Measurements from ENCODE around the gene SLC35B1. TPM values are rescaled to one million over a fixed set of nuclear protein-coding genes. Genes with fewer than 3 reads are reported as not detected.

SLC35B1 gene
- polyA plus RNA-seq, 3 donors from 2014 or later: 40.5 to 69.0 (median 53.3) TPM

DNA sequence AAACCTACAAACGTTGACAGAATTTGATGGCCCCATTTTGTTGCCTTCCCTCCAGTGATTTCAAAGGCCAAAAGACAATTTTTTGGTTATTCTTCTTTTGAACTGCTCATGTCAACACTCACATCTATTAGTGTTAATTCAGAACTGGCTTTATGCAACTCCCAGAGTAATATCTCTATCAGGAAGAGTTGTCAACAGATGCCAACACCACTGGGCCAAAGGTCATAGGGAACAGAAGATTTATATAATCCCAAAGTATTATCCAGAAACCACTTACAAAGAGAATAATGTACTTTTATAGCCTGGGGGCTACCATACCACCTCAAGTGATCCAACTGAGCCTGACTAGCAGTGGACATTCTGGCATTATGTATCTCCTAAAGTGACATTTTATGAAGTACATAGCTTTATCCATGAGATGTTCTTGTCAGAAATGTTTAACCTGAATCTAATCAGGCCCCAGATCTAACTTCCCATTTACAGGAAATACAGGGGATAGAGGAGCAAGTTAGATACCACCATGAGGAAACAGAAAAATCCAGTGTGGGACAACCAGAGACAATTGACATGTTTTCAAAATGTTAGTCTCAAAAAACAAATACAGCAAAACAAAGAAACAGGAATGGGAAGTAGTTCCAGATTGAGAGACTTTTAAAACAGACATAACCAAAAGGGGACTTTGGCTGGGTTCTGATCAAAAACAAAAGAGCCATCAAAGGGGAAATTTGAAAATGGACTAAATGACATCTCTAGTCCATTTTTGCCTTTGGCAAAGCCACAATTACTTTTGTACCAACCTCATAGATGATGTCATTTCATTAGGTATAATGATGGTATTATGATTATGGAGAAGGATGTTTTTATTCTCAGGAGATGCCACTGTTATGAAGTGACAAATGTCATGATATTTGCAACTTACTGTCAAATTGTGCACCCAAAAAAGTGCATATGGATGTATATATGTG is 37.7 kb upstream of the SLC35B1 start:
- peaks cover 0 to 3% (median 1%) of the 10 kb centered on the region in 3 donors for H3K27me3 Mint-ChIP-seq (ENCODE audit: low read depth in 3 of 3)
- H3K36me3 Mint-ChIP-seq: peaks cover 0 to 4% (median 0%) of the 10 kb centered on the region in 3 donors
- H3K4me1 Mint-ChIP-seq: peaks cover 96% of the 10 kb centered on the region in 2 donors
- no peaks in the 10 kb centered on the region for H3K9me3 Mint-ChIP-seq
- H3K27ac Mint-ChIP-seq: peak overlapping the region; percentile 91 to 99 (median 96)
- DNase-seq: no peak
- peak overlapping the region; percentile 72 to 82 (median 76) for H3K4me3 Mint-ChIP-seq

DNA sequence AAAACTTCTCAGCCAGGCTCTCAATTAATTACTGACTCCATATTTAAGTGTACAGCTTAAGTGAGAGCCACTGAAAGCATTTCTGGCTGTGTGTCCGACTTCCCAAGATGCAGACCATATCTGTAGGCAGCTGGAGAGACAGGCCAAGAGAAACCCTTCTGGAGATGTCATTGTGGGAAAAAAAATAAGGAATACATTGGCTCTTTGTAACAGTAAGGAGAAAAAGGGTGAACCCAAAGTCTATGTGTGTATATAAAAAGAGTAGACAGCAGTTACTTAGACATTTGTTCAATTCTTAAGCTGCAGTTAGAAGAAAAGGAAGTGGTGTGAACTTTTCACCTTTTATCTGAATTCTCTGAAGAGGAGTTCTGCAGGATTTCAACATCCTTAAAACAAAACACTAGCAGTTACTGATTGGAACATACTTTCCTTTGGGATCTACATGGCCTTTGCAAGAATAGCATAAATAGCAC is 34.4 kb upstream of the SLC35B1 start:
- peaks cover 6 to 16% (median 11%) of the 10 kb centered on the region in 3 donors for H3K27me3 Mint-ChIP-seq (ENCODE audit: low read depth in 3 of 3)
- no peaks in the 10 kb centered on the region for H3K9me3 Mint-ChIP-seq
- H3K36me3 Mint-ChIP-seq: peaks cover 4 to 9% (median 4%) of the 10 kb centered on the region in 3 donors
- peak overlapping the region; percentile 90 to 100 (median 96) for H3K4me3 Mint-ChIP-seq
- peak overlapping the region; percentile 96 to 100 (median 100) for H3K27ac Mint-ChIP-seq
- DNase-seq: peak in 2 of 3 donors; percentile 24
- peaks cover 96% of the 10 kb centered on the region in 2 donors for H3K4me1 Mint-ChIP-seq

DNA sequence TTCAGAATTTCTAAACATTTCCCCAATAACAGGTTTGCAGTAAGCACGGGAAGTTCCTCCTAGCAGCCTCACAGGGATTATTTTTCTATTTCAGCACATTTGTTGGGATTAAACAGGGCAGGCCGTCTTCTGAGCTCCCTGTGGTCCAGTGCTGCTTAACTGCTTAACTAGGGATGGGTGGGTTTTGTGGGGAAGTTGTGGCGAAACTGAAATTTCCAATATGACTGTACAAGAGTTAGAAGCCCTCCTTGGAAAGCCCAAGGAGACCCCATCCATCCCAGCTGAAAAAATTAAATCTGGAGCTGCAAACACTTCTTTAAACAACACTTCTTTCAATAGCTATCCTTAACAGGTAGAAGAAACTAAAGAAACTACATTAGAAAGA is 33.9 kb upstream of the SLC35B1 start:
- Mint-ChIP-seq H3K27ac (peak overlapping the region; percentile 96 to 100 (median 100)), H3K36me3 (peaks cover 4 to 9% (median 4%) of the 10 kb centered on the region in 3 donors), H3K4me1 (peaks cover 96% of the 10 kb centered on the region in 2 donors), H3K27me3 (ENCODE audit: low read depth in 3 of 3) (peaks cover 6 to 16% (median 10%) of the 10 kb centered on the region in 3 donors), H3K9me3 (no peaks in the 10 kb centered on the region), H3K4me3 (peak overlapping the region; percentile 90 to 100 (median 96))
- no peak for DNase-seq

DNA sequence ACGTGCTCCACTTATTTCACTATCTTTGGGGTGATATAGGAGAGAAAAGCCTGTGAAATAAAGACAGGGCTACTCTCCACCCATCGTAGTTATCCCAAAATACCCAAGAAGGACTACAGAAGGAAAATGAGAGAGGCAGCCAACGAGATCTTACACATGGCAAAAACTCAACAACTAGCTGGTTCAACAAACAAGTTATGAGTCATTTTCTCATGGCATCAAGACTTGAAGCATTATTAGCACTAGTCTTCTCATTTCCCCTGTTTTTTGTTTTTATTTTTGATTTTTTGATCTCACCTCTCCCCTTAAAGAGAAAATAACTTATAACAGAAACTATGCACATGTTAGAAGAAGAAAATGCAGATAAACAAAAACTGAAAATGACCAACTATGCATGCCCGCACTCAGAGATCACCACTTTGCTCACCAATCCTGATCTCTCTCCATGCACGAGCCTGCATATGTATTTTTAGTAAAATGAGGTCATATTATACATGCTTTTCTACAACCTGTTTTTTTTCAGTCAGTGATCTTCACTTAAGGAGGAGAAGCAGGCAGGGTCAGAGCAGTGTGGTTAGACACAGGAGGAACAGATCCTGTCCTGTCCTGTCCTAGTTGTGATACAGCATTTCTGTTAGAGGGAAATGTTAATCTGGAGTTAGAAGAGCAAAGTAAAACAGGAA is 33.4 kb upstream of the SLC35B1 start:
- no peaks in the 10 kb centered on the region for H3K9me3 Mint-ChIP-seq
- peaks cover 6 to 16% (median 8%) of the 10 kb centered on the region in 3 donors for H3K27me3 Mint-ChIP-seq (ENCODE audit: low read depth in 3 of 3)
- peaks cover 4 to 11% (median 4%) of the 10 kb centered on the region in 3 donors for H3K36me3 Mint-ChIP-seq

DNA sequence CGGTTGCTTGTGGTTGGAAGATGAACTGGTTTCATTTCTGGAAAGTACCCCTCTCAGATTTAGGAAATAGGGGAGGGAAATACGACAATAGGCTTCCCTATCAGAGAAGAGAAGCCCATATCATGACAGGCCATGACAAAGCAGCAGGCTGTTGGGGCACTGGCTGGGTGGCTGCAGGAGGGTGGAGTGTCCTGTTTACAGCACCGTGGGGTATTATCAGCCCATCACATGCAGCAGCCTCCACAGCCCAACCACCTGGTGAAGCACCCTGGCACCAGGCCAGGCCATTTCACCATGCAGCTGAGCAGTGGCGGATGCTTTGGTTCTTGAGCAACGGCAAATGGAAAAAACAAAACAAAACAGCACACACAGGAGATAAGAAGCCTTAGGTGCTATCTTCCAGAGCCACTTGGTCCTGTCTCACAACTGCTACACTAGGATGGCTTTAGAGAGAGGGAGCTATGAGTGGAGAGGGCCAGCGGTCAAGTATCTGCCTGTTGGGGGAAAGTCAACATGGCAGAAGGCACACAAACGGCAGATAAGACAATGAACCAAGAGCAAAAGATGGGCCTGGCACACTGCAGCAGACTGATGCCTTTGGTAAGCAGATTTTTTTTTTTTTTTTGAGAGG is 32.0 kb upstream of the SLC35B1 start:
- Mint-ChIP-seq H3K27me3 (ENCODE audit: low read depth in 3 of 3) (peaks cover 6 to 16% (median 8%) of the 10 kb centered on the region in 3 donors), H3K36me3 (peaks cover 4 to 11% (median 5%) of the 10 kb centered on the region in 3 donors), H3K27ac (peak overlapping the region; percentile 96 to 100 (median 100)), H3K4me1 (peaks cover 94 to 96% of the 10 kb centered on the region in 2 donors), H3K9me3 (no peaks in the 10 kb centered on the region), H3K4me3 (peak overlapping the region; percentile 90 to 100 (median 96))
- peak; percentile 97 to 98 (median 98) for DNase-seq

More for the DNA sequence above, 33.4 kb upstream of the SLC35B1 start:
- peak overlapping the region; percentile 90 to 100 (median 96) for H3K4me3 Mint-ChIP-seq
- H3K27ac Mint-ChIP-seq: peak overlapping the region; percentile 96 to 100 (median 100)
- peaks cover 96% of the 10 kb centered on the region in 2 donors for H3K4me1 Mint-ChIP-seq
- DNase-seq: peak; percentile 19 to 26 (median 22)

DNA sequence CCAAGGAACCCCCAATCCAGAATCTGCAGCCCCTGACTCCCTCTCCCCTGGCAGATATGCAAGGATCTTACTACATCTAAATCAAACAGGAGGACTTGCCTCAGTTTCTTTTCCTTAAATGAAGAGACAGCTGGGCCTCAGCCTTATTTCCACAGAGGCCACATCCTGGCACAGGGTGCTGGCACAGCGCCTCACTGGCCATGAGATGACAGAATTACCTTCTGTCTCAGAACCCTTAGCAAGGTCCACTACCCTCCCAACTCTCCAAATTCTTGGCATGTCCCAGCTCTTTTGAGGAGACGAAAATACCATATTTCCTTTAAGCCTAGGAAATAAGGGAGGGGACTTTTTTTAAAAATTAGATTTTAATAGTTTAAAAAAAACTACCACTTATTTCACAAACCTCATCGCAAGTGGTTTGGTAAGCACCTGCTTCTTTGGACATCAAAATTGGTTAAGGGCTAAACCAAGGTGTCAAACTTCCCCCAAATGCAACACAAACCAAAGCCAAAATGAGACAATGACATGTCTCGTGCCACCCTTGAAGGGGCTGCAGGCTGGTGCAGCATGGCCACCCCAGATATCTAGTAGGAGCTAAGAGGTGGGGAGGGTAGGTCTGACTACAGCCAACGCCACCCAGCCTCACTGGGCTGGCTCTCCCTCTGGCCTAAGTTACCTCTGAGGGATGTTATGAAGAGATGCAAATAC is 30.8 kb upstream of the SLC35B1 start:
- Mint-ChIP-seq H3K27me3 (ENCODE audit: low read depth in 3 of 3) (peaks cover 6 to 16% (median 8%) of the 10 kb centered on the region in 3 donors), H3K27ac (peak overlapping the region; percentile 96 to 100 (median 100)), H3K4me3 (peak overlapping the region; percentile 90 to 100 (median 96)), H3K4me1 (peaks cover 88 to 90% of the 10 kb centered on the region in 2 donors), H3K36me3 (peaks cover 4 to 11% (median 7%) of the 10 kb centered on the region in 3 donors), H3K9me3 (no peaks in the 10 kb centered on the region)
- peak; percentile 67 to 68 (median 68) for DNase-seq

DNA sequence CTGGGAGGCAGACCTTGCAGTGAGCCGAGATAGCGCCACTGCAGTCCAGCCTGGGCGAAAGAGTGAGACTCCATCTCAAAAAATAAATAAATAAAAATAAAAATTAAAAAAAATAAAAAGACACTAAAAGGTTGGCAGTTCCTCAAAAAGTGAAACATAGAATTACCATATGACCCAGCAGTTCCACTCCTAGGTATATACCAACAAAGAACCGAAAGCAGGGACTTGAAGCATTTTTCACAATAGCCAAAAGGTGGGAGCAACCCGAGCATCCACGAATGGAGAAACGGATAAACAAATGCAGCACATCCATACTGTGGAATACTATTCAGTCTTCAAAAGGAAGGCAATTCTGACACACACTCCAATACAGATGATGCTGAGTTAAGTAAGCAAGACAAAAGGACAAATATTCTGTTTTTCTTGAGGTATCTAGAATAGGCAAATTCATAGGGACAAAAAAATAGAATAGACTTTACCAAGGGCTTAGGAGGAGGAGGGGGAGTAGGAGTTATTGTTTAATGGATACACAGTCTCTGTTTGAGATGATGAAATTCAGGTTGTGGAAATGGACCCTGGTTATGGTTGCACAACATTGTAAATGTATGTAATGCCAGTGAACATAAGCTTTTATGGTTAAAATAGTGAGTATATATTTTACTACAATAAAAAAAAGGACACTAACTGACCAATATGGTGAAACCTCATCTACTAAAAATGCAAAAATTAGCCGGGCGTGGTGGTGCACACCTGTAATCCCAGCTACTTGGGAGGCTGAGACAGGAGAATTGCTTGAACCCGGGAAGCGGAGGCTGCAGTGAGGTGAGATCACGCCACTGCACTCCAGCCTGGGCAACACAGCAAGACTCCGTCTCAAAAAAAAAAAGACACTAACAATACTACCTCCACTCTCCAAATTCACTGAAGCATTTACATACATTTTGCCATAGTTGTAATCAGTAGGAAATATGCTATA is 27.0 kb upstream of the SLC35B1 start:
- H3K27me3 Mint-ChIP-seq (ENCODE audit: low read depth in 3 of 3): peaks cover 5 to 11% (median 5%) of the 10 kb centered on the region in 3 donors
- peaks cover 10 to 25% (median 15%) of the 10 kb centered on the region in 3 donors for H3K36me3 Mint-ChIP-seq
- peaks cover 79 to 92% of the 10 kb centered on the region in 2 donors for H3K4me1 Mint-ChIP-seq
- no peaks in the 10 kb centered on the region for H3K9me3 Mint-ChIP-seq
- H3K27ac Mint-ChIP-seq: peak overlapping the region; percentile 87 to 100 (median 98)
- H3K4me3 Mint-ChIP-seq: no peak overlapping the region
- DNase-seq: no peak

DNA sequence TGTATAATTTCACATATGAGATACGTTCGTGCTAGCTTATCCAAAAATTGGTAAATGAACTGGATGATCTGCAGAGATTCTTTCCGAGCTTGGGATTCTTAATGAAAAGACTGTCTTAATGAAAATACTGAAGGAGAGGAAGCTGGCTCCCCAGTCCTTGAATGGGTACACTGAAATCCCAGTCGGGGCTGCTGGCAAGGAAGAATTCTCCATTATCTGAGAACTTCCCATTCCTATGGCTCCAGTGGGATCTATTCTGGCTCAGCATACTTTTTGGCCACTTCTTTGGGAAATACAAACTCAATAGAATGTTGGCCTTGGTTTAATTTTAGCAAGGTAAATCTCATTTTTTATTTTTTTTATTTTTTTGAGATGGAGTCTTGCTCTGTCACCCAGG is 23.7 kb upstream of the SLC35B1 start:
- no peak overlapping the region for H3K4me3 Mint-ChIP-seq
- no peak for DNase-seq
- H3K9me3 Mint-ChIP-seq: no peaks in the 10 kb centered on the region
- H3K27me3 Mint-ChIP-seq (ENCODE audit: low read depth in 3 of 3): peaks cover 0 to 1% (median 1%) of the 10 kb centered on the region in 3 donors
- peaks cover 10 to 33% (median 22%) of the 10 kb centered on the region in 3 donors for H3K36me3 Mint-ChIP-seq
- peaks cover 70 to 90% of the 10 kb centered on the region in 2 donors for H3K4me1 Mint-ChIP-seq
- peak overlapping the region; percentile 9 to 93 (median 84) for H3K27ac Mint-ChIP-seq

DNA sequence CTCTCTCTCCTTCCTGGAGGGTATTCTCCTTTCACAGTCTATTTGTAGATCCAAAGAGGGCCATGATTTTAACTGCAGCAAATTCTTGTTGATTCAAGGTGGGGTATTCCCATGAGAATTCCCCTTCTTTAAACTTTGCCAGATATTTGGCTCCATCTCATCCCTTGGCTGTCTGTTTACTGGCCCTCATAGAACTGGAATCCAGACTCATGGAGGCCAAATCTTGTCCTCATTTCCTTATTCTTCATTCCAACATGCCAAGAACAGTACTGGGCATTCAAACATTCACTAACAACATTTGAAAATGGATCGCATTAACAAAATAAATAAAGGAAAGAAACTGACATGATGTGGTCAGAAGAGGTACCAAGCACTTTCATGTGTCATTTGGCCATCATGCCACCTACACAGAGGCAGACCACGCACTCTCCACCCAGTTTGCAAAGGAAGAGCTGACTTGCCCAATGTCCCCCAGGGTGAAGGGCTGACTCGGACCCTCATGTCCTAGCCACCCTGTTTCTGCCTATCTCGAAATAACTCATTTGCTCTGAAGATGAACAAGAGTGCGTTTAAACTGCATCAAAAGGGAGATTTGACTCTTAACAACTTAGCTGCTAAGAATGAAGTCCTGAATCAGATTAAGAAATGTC is 23.1 kb upstream of the SLC35B1 start:
- Mint-ChIP-seq H3K9me3 (no peaks in the 10 kb centered on the region), H3K27ac (peak overlapping the region; percentile 9 to 93 (median 86)), H3K36me3 (peaks cover 12 to 33% (median 22%) of the 10 kb centered on the region in 3 donors), H3K27me3 (ENCODE audit: low read depth in 3 of 3) (peaks cover 0 to 1% (median 1%) of the 10 kb centered on the region in 3 donors), H3K4me1 (peaks cover 66 to 85% of the 10 kb centered on the region in 2 donors), H3K4me3 (peak overlapping the region in 1 of 5 donors; percentile 35)
- DNase-seq: no peak

DNA sequence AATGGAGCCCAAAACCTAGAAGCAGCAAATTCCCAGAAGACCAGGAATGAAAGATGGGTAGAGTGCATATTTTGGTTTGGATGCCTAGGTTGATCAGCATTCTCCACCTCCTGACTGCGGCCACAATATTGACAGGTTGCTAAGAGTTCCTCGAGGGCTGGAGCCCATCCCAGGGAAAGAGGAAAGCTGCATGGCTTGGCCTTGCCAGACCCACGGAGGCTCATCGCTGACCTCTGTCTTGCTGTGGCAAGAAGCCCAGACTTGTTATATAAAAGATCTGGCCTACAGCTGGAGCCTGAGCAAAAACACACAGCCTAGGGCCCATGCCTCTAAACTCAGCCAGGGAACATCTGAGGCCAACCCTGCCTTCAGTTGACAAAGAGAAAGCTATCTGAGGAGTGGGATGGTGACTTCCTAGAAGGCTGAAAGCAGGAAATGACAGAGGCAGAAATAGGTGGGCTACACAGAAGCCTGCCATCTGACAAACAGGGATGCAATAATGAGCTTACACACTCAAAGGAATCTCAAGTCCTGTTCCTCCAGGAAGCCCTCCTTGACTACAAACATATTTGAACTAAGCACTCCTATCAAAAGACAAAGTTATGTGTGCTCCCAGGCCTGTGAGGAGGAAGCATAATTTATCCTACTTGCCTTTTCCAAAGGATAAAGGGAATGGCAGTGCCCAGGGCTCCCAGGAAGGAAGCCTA is 22.5 kb upstream of the SLC35B1 start:
- no peak for DNase-seq

DNA sequence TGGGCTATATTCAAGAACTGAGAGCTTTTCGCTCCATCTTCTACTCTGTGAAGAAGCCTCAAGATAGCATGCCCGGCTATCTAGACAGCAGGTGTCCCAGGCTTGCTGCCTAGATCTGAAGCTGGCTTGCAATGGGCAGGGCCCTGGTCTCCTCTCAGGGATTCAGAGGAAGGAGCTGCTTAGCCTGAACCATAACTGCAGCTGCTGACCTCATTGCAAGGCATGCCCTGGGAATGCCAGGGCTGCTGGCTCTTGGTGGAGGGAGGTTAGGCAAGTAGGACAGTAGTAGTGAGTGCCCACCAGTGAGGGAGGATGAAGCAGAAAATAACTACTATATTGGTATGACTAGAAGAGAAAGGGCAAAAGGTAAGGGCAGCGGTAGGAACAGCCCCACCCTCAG is 21.3 kb upstream of the SLC35B1 start:
- peaks cover 24 to 48% (median 29%) of the 10 kb centered on the region in 3 donors for H3K36me3 Mint-ChIP-seq
- peaks cover 0 to 1% (median 0%) of the 10 kb centered on the region in 3 donors for H3K27me3 Mint-ChIP-seq (ENCODE audit: low read depth in 3 of 3)
- H3K4me3 Mint-ChIP-seq: peak overlapping the region in 4 of 5 donors; percentile 23 to 64 (median 38)
- peaks cover 69 to 87% of the 10 kb centered on the region in 2 donors for H3K4me1 Mint-ChIP-seq
- H3K27ac Mint-ChIP-seq: peak overlapping the region; percentile 25 to 93 (median 82)
- peaks cover 0 to 2% (median 0%) of the 10 kb centered on the region in 6 donors for H3K9me3 Mint-ChIP-seq
- no peak for DNase-seq

More for the DNA sequence above, 22.5 kb upstream of the SLC35B1 start:
- peaks cover 66 to 85% of the 10 kb centered on the region in 2 donors for H3K4me1 Mint-ChIP-seq
- peaks cover 19 to 38% (median 27%) of the 10 kb centered on the region in 3 donors for H3K36me3 Mint-ChIP-seq
- no peak overlapping the region for H3K4me3 Mint-ChIP-seq
- H3K27ac Mint-ChIP-seq: peak overlapping the region; percentile 9 to 93 (median 86)
- H3K27me3 Mint-ChIP-seq (ENCODE audit: low read depth in 3 of 3): peaks cover 0 to 1% (median 1%) of the 10 kb centered on the region in 3 donors
- H3K9me3 Mint-ChIP-seq: peaks cover 0 to 2% (median 0%) of the 10 kb centered on the region in 6 donors
